Fibroblast of mammary gland (primary cell): ENCODE data around the gene TMEM123.

Experiments used
- DNase-seq: peaks from one replicate; pipeline ENCODE4 v3.0.0-alpha.2; 2010; ENCODE audit warnings: low read depth
- H3K4me3 ChIP-seq: 2 replicates; pipeline ENCODE4 v1.5.1; 2011; ENCODE audit warnings: low read depth, mild to moderate bottlenecking, low read length, moderate library complexity; ENCODE audit not compliant: control insufficient read depth
- TF ChIP-seq, protein P1 (sequence below): conservative IDR thresholded peaks from 2 replicates; pipeline ENCODE4 v1.5.1; 2011; ENCODE audit warnings: low read depth, low read length, inconsistent platforms; ENCODE audit not compliant: control insufficient read depth, insufficient read depth

TMEM123 gene, protein sequence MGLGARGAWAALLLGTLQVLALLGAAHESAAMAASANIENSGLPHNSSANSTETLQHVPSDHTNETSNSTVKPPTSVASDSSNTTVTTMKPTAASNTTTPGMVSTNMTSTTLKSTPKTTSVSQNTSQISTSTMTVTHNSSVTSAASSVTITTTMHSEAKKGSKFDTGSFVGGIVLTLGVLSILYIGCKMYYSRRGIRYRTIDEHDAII

DNA sequence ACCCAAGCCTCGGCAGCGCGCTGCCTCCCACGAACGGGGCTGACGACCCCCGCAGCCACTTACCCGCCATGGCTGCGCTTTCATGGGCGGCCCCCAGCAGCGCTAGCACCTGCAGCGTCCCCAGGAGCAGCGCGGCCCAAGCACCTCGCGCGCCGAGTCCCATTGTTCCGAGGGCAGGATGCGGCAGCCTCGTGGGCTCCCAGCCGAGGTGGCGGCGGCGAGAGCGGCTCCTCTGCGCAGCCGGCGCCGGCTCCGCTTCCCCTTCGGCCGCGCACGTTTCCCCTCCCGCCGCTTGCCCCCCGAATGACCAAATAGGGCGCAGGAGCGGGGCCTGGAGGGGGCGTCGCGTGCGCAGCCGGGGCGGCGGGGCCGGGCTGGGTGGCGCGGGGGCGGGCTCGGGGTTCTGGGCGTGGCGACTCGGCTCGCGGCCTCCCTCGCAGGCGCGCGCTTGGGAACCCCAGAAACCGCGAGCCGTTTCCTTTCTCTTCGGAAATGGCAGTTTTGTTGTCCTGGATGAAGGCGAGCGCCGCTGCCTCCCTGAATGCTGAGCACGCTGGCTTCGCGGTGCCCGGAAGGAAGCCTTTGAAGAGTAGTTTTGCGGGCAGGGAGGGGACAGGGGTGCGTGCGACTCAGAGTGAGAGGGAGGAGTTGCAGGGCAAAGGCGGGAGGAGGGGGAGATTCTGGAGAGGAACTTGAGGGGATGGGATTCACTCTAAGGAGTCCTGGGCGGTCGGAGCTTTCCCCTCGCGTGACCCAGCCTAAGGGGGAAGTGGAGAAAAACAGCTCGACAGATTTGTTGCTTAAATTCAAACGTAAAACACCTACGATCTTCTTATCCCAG lies at the start of gene TMEM123:
Gene TMEM123, minus strand, starts transcription at position 305 of the 841 bp plus-strand sequence. Its CDS starts 142 bp downstream, at position 163.
- peak within 1 kb of the TSS; percentile 83 for H3K4me3 ChIP-seq
- TF ChIP-seq, protein P1, sequence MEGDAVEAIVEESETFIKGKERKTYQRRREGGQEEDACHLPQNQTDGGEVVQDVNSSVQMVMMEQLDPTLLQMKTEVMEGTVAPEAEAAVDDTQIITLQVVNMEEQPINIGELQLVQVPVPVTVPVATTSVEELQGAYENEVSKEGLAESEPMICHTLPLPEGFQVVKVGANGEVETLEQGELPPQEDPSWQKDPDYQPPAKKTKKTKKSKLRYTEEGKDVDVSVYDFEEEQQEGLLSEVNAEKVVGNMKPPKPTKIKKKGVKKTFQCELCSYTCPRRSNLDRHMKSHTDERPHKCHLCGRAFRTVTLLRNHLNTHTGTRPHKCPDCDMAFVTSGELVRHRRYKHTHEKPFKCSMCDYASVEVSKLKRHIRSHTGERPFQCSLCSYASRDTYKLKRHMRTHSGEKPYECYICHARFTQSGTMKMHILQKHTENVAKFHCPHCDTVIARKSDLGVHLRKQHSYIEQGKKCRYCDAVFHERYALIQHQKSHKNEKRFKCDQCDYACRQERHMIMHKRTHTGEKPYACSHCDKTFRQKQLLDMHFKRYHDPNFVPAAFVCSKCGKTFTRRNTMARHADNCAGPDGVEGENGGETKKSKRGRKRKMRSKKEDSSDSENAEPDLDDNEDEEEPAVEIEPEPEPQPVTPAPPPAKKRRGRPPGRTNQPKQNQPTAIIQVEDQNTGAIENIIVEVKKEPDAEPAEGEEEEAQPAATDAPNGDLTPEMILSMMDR = no peak
- peak; percentile 44 for DNase-seq

DNA sequence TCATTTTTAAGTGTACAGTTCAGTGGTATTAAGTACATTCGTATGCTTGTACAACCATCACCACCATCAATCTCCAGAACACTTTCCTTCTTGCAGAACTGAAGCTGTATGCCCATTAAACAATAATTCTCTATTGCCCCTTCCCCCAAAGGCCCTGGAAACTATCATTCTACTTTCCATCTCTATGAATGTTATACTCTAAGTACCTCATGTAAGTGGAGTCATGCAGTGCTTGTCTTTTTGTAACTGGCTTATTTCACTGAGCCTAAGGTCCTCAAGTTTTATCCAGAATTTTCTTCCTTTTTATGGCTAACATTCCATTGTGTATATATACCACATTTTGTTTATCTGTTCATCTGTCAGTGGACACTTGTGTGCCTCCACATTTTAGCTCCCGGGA lies 48.3 kb upstream of the TMEM123 start:
- no peak overlapping the region for H3K4me3 ChIP-seq
- DNase-seq = no peak
- TF ChIP-seq, protein P1 = no peak

DNA sequence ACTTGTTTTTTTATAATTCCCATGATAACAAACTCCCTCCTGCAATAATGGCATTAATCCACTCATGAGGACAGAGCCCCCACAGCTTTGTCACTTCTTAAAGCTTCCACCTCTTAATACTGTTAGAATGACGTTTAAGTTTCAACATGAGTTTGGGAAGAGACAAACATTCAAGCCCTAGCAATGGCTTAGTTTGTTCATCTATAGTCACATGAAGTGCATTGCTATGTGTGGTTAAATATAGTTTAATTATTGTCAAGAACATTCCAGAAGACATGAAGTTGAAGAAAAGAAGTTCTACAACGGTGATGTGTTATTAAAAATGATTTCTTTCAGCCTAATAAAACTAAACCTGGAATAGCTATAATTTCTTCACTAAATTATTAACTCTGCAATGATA lies 47.4 kb upstream of the TMEM123 start:
- DNase-seq = no peak
- TF ChIP-seq, protein P1 = no peak
- no peak overlapping the region for H3K4me3 ChIP-seq

DNA sequence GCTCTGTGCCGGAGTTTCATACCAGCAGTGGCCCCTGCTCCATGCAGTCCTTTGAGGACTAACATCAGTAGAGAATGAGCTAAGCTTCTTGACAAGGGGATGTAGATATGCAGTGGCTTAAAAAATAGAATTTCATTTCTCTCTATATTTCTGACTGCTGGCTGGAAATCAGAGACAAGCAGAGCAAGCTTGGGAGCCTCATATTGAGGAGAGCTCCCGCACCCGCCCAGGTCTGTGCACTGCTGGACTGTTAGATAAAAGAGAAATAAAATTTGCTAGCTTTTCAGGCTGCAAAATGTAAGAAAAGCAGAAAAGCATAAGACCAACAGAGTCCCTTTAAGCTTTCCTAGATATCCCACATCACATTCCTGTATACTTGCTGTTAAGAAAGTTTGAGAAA lies 46.6 kb upstream of the TMEM123 start:
- H3K4me3 ChIP-seq = no peak overlapping the region
- TF ChIP-seq, protein P1 = no peak
- DNase-seq = no peak

DNA sequence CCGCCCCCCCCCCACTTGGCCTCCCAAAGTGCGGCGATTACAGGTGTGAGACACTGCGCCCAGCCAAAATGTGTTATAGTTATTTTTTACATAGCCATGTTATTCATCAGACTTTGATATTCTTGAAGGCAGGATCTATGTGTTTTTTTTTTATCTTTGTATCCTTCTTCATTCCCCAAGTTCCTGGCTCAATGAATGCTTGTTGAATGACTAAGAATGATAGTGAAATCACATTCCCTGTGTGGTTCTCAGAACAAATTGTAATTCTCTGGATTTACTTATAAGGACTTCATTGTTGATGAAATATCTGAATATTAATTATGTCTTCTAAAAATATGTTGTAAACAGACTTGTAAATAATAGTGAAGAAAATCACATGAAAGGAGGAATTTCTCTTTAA lies 44.5 kb upstream of the TMEM123 start:
- DNase-seq = peak; percentile 44

DNA sequence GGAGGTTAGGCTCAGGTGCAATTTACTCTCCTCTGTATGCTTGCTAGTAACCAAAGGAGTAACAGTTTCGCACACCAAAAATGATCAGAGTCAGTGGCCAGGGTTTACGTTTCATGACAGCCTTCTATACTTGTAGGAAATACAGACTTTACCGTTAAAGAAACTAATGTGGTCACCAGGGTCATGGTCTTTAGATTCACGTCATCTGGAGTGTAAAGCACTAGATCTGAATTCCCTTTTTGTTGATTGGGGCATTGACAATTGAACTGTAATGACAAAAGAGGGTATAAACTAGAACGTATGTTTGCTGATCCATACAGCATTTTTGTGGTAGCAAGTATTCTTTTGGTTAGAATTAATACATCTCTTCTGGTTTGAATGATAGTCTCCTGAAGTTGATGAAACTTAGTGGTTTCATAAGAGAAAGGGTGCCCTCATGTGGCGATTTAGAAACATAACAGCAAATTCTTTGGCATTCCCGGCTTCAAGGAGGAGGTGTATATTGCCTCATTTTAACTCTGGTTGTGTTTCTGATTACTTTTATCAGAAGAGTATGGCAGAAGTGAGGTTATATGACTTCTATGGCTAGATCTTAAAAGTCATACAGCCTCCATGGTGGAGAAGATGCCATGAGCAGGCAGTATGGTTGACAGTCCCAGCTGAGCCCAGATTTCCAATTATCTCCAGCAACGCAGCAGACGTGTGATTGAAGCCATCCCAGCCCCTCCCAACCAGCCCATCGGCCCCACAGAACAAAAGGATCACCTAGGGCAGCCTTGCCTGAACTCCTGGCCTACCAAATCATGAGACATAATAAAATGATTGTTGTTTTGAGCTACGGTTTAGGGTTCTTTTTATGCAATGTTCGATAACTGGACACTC lies 42.8 kb upstream of the TMEM123 start:
- TF ChIP-seq, protein P1 = peak; percentile 61
- DNase-seq = peak; percentile 91
- H3K4me3 ChIP-seq = no peak overlapping the region

More for the DNA sequence above, 44.5 kb upstream of the TMEM123 start:
- H3K4me3 ChIP-seq = no peak overlapping the region
- TF ChIP-seq, protein P1 = no peak
